GM18909 (cell line): Measurements from ENCODE around the gene COX7B.
"Not testable (repeated sequence)": the region's sequence is repeated elsewhere in the genome, so short reads cannot be mapped to it uniquely, and the experiment has no call there.

Experiments used
- ATAC-seq: cut with Tn5 transposase; IDR thresholded peaks from one replicate; pipeline ENCODE4 v1.9.1; 2021; ENCODE audit warnings: mild to moderate bottlenecking; ENCODE audit not compliant: unreplicated experiment, poor library complexity

Gene COX7B

GRCh38 chrX:77899081-77899828, at the start of gene COX7B:
Gene COX7B, plus strand, starts transcription at chrX:77899468. Its CDS starts 86 bp downstream, at chrX:77899554.
- peak; percentile 60 for ATAC-seq

- no peak for ATAC-seq
Measured at GRCh38 chrX:77875372-77875771, 23.9 kb upstream of the COX7B start.

- not testable (repeated sequence) for ATAC-seq
Measured at GRCh38 chrX:77881418-77881817, 17.9 kb upstream of the COX7B start.

GRCh38 chrX:77892887-77893286, 6.4 kb upstream of the COX7B start:
- ATAC-seq, result no peak

GRCh38 chrX:77893713-77894112, 5.6 kb upstream of the COX7B start:
- ATAC-seq, result no peak

GRCh38 chrX:77894921-77895886, 4.1 kb upstream of the COX7B start, which contains the start of gene MAGT1:
Gene MAGT1, minus strand, starts transcription at chrX:77895435. Its CDS starts 25 bp downstream, at chrX:77895410.
- peak; percentile 93 for ATAC-seq

GRCh38 chrX:77900688-77901087, 1.4 kb downstream of the COX7B start:
- ATAC-seq, result no peak

- no peak for ATAC-seq
Measured at GRCh38 chrX:77901506-77901905, 2.2 kb downstream of the COX7B start.

- peak; percentile 96 for ATAC-seq
Measured at GRCh38 chrX:77910108-77910840, 11.0 kb downstream of the COX7B start, which contains the start of gene ATP7A. Gene ATP7A, plus strand, starts transcription at chrX:77910693. Its CDS starts 60,949 bp downstream, at chrX:77971642.

- peak; percentile 60 for ATAC-seq
Measured at GRCh38 chrX:77917294-77917933, 18.1 kb downstream of the COX7B start.

GRCh38 chrX:77918568-77918967, 19.3 kb downstream of the COX7B start:
- no peak for ATAC-seq

- not testable (repeated sequence) for ATAC-seq
Measured at GRCh38 chrX:77919370-77919769, 20.1 kb downstream of the COX7B start.

- ATAC-seq, result no peak
Measured at GRCh38 chrX:77922787-77923186, 23.5 kb downstream of the COX7B start.

- no peak for ATAC-seq
Measured at GRCh38 chrX:77924320-77924859, 25.1 kb downstream of the COX7B start.

- peak; percentile 51 for ATAC-seq
Measured at GRCh38 chrX:77925764-77926163, 26.5 kb downstream of the COX7B start.

- no peak for ATAC-seq
Measured at GRCh38 chrX:77930581-77930980, 31.3 kb downstream of the COX7B start.

GRCh38 chrX:77935886-77936285, 36.6 kb downstream of the COX7B start:
- no peak for ATAC-seq

GRCh38 chrX:77936299-77936698, 37.0 kb downstream of the COX7B start:
- ATAC-seq, result no peak

- ATAC-seq, result no peak
Measured at GRCh38 chrX:77937291-77937690, 38.0 kb downstream of the COX7B start.
